Activated CD8-positive, alpha-beta memory T cell treated with anti-CD3 and anti-CD28 coated beads, Interleukin-2, amount 50 U/mL, for 48 hours (primary cell): ENCODE results near the gene BCLAF1.
"Not testable (repeated sequence)": the region's sequence is repeated elsewhere in the genome, so short reads cannot be mapped to it uniquely, and the experiment has no call there.

Source experiments
- DNase-seq: peaks from one replicate; pipeline ENCODE4 v3.0.0-alpha.2; 2020

The BCLAF1 gene

GRCh38 chr6:136236466-136237293 lies 53.0 kb downstream of the BCLAF1 start:
- no peak for DNase-seq

DNA sequence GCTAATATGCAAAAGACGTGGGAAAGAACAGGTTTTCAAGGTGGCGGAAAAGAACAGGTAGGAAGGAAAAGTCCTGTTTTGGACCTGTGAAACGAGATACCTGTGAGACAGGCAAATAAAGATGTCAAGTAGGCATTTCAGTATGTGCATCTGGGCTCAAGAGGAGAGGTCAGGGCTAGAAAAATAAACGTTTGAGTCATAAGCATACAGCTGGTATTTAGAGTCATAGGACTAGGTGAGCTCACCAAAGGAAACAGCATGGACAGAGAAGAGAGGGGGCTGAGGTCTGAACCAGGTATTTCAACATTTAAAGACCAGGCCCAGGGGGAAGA lies 54.4 kb downstream of the BCLAF1 start:
- DNase-seq: no peak

GRCh38 chr6:136232701-136233100 lies 56.9 kb downstream of the BCLAF1 start:
- DNase-seq: no peak

- no peak for DNase-seq
These were observed 59.3 kb downstream of the BCLAF1 start for GRCh38 chr6:136230219-136230853.

- DNase-seq: no peak
These were observed 60.8 kb downstream of the BCLAF1 start for GRCh38 chr6:136228814-136229213.

- no peak for DNase-seq
These were observed 62.8 kb downstream of the BCLAF1 start for GRCh38 chr6:136226674-136227377.

- DNase-seq: peak; percentile 75
These were observed 63.5 kb downstream of the BCLAF1 start for GRCh38 chr6:136226027-136226673.

- no peak for DNase-seq
These were observed 64.2 kb downstream of the BCLAF1 start for GRCh38 chr6:136225496-136225895.

- DNase-seq: not testable (repeated sequence)
These were observed 64.7 kb downstream of the BCLAF1 start for GRCh38 chr6:136224974-136225373.

GRCh38 chr6:136216503-136217401 lies 72.9 kb downstream of the BCLAF1 start:
- no peak for DNase-seq

DNA sequence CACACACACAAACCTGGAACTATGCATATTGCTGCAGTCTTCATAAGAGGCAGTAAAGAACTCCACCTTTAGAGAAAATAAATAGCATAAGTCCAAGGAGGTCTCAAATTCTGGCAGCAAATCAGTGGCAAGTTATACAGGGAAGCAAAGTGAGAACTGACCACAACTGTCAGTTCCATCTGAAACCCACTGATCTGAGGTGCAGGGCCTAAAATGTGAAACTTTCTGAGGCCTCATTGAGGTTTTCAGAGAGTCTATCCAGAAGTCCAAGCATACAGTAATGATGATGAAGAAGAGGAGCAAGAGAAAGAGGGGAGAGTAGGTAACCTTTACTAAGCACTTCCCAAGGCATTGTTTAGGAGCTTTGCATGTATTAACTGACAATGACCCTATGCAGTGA lies 75.8 kb downstream of the BCLAF1 start:
- no peak for DNase-seq

DNA sequence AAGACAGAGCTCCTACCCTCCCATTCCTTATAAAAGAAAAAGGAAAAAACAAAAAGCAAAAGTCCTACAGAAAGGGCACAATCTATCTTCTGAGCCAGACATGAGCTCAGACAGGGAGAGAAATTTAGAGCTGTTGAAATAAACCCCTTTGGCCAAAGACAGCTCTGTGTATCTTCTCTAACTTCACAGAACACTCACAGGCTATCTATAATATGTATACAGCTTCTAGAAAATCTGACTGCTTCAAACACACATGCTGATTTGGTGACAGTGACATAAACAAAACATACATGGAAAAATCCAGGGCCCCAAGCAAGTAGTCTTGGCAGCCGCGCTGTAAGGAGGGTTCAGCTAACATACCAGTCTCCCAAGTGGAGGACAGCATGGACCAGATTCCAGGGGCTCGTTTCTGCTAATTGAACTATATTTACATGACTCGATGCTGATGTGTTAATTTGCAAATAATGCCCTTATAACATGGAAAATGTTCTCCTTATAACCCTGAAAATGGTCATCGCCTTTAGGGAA lies 76.6 kb downstream of the BCLAF1 start:
- DNase-seq: no peak

- no peak for DNase-seq
These were observed 77.0 kb downstream of the BCLAF1 start for GRCh38 chr6:136212608-136213007.

GRCh38 chr6:136210398-136211165 lies 79.1 kb downstream of the BCLAF1 start:
- no peak for DNase-seq

DNA sequence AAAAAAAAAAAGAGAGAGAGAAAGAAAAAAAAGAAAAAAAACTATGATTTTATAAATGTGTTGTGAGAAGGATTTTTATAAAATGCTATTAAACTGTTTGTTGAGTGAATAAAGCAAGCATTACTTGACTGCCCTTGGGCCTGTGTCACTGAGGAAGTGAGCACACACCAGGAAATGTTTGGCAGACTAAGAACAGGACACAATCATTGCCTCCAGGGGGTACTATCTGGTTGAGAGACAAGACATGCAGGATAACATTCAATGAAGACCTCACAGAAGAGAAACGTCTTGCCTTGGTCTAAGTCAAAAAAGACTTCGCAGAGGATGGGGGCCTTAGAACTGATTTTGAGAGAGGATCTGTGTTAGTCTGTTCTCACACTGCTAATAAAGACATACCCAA lies 80.2 kb downstream of the BCLAF1 start:
- no peak for DNase-seq

DNA sequence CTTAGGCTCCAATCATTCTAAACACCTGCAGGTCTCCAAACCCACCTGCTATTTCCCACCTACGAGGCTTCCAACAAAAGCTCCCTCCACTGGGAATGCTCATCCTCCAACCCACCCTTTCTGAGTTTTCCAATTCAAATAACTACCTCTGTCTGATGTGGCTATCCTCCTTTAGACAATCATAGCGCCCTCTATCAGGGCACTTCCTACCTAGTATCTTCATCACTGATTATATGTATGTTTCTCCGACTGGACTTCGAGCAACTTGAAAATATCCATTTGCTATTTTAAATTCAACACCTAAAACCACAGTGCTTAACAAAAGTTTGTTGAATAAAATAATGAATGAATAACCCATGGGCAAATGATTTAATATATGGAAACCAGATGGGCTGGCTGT lies 80.9 kb downstream of the BCLAF1 start:
- DNase-seq: no peak
